Neuronal stem cell (in vitro differentiated cells): ENCODE measurements around the gene GOSR2.
A peak's percentile ranks its signal among the peaks of the same experiment; 100 is the strongest.

ENCODE experiments used
- DNase-seq: peaks from one replicate; pipeline ENCODE4 v3.0.0-alpha.2; 2013; ENCODE audit warnings: low spot score
- H2AFZ ChIP-seq: one replicate; pipeline ENCODE4 v1.6.1; 2013; ENCODE audit warnings: mild to moderate bottlenecking, low read length, inconsistent platforms
- H2AK5ac ChIP-seq: 2 replicates; pipeline ENCODE4 v1.6.1; 2013; ENCODE audit warnings: low read depth, mild to moderate bottlenecking, inconsistent platforms, low read length, moderate library complexity, mixed read lengths
- H2BK120ac ChIP-seq: 2 replicates; pipeline ENCODE4 v1.6.1; 2013; ENCODE audit warnings: low read depth, mild to moderate bottlenecking, inconsistent platforms, low read length, moderate library complexity, mixed read lengths
- H2BK12ac ChIP-seq: one replicate; pipeline ENCODE4 v1.6.1; 2013; ENCODE audit warnings: low read length, inconsistent platforms
- H2BK15ac ChIP-seq: 2 replicates; pipeline ENCODE4 v1.6.1; 2013; ENCODE audit warnings: mild to moderate bottlenecking, low read length, inconsistent platforms, mixed read lengths
- H2BK5ac ChIP-seq: one replicate; pipeline ENCODE4 v1.6.1; 2013; ENCODE audit warnings: inconsistent platforms, mild to moderate bottlenecking, low read length, moderate library complexity
- H3K14ac ChIP-seq: one replicate; pipeline ENCODE4 v1.6.1; 2013; ENCODE audit warnings: low read length, inconsistent platforms
- H3K18ac ChIP-seq: 2 replicates; pipeline ENCODE4 v1.6.1; 2013; ENCODE audit warnings: low read length, inconsistent platforms
- H3K23ac ChIP-seq: 2 replicates; pipeline ENCODE4 v1.6.1; 2013; ENCODE audit warnings: low read depth, mild to moderate bottlenecking, mixed read lengths, low read length, inconsistent platforms; ENCODE audit not compliant: poor library complexity
- H3K27ac ChIP-seq: replicated peaks from 3 replicates; pipeline ENCODE4 v1.5.1; 2013; ENCODE audit warnings: low read length, inconsistent platforms
- H3K27me3 ChIP-seq, 3 experiments: 2 replicates each; pipeline ENCODE4 v1.6.1; 2013; ENCODE audit warnings: low read length in 3 of 3, mild to moderate bottlenecking in 2 of 3, inconsistent platforms in 1 of 3, low read depth in 1 of 3, mixed read lengths in 1 of 3, moderate library complexity in 1 of 3; ENCODE audit not compliant: control insufficient read depth in 3 of 3, insufficient read depth in 3 of 3
- H3K36me3 ChIP-seq, 2 donors: replicated peaks in 1 of 2; 2 replicates each; pipeline ENCODE4 v1.6.1; 2013; ENCODE audit warnings: low read length in 2 of 2; ENCODE audit not compliant: control insufficient read depth in 2 of 2, insufficient read depth in 2 of 2
- H3K4ac ChIP-seq: 2 replicates; pipeline ENCODE4 v1.6.1; 2013; ENCODE audit warnings: inconsistent platforms, mild to moderate bottlenecking, low read length, moderate library complexity
- H3K4me1 ChIP-seq, 2 donors: 1 replicate in 1 of 2; 2 replicates in 1 of 2; pipeline ENCODE4 v1.6.1; 2013; ENCODE audit warnings: low read length in 2 of 2, low read depth in 1 of 2; ENCODE audit not compliant: control insufficient read depth in 2 of 2, insufficient read depth in 1 of 2
- H3K4me2 ChIP-seq: one replicate; pipeline ENCODE4 v1.6.1; 2013; ENCODE audit warnings: mild to moderate bottlenecking, low read length, inconsistent platforms; ENCODE audit not compliant: insufficient read depth, poor library complexity, severe bottlenecking
- H3K4me3 ChIP-seq, 2 donors: 2 replicates each; pipeline ENCODE4 v1.5.1; 2013; ENCODE audit warnings: low read length in 2 of 2, mild to moderate bottlenecking in 2 of 2, inconsistent platforms in 1 of 2, moderate library complexity in 1 of 2
- H3K79me1 ChIP-seq: one replicate; pipeline ENCODE4 v1.6.1; 2013; ENCODE audit warnings: low read depth, mild to moderate bottlenecking, inconsistent platforms, low read length, moderate library complexity
- H3K9ac ChIP-seq: one replicate; pipeline ENCODE4 v1.6.1; 2013; ENCODE audit warnings: mild to moderate bottlenecking, low read depth, low read length, inconsistent platforms; ENCODE audit not compliant: poor library complexity
- H3K9me3 ChIP-seq, 2 donors: replicated peaks in 1 of 2; 2 replicates each; pipeline versions ENCODE3 to v1.6.1; 2013; ENCODE audit warnings: low read length in 2 of 2, mild to moderate bottlenecking in 2 of 2, inconsistent platforms in 1 of 2, low read depth in 1 of 2, mixed read lengths in 1 of 2, moderate library complexity in 1 of 2; ENCODE audit not compliant: control insufficient read depth in 2 of 2, insufficient read depth in 1 of 2
- H4K8ac ChIP-seq: one replicate; pipeline ENCODE4 v1.6.1; 2013; ENCODE audit warnings: low read depth, mild to moderate bottlenecking, inconsistent platforms, low read length, moderate library complexity
- H4K91ac ChIP-seq: one replicate; pipeline ENCODE4 v1.6.1; 2013; ENCODE audit warnings: low read length, low read depth, mild to moderate bottlenecking, inconsistent platforms; ENCODE audit not compliant: poor library complexity
- WGBS, 2 donors: extraction: QIAGEN DNeasy Blood & Tissue Kit; methylation state at CpG; one replicate each; pipeline ENCODE4 v1.1.7; 2013; ENCODE audit warnings: missing lambda C conversion rate in 2 of 2, mixed read lengths in 1 of 2; ENCODE audit not compliant: insufficient read length in 2 of 2, insufficient replicate concordance in 1 of 2; ENCODE audit errors: extremely low coverage in 2 of 2; 5-methylcytosine and 5-hydroxymethylcytosine counted together

Gene GOSR2

GRCh38 chr17:46879101-46879500 is 43.9 kb upstream of the GOSR2 start:
- no peaks in the 10 kb centered on the region for H3K79me1 ChIP-seq
- H3K4ac ChIP-seq = no peak overlapping the region
- H3K36me3 ChIP-seq = no peaks in the 10 kb centered on the region
- no peak overlapping the region for H2BK120ac ChIP-seq
- no peak overlapping the region for H3K18ac ChIP-seq
- H3K9me3 ChIP-seq = no peaks in the 10 kb centered on the region
- no peak overlapping the region for H3K27ac ChIP-seq
- H3K4me1 ChIP-seq = no peaks in the 10 kb centered on the region
- no peak overlapping the region for H2AK5ac ChIP-seq
- no peak overlapping the region for H3K23ac ChIP-seq
- H4K91ac ChIP-seq = no peak overlapping the region
- H2BK5ac ChIP-seq = peak overlapping the region; percentile 28
- no peak overlapping the region for H2AFZ ChIP-seq
- no peak overlapping the region for H2BK15ac ChIP-seq
- peaks cover 0 to 10% (median 0%) of the 10 kb centered on the region in 3 experiments for H3K27me3 ChIP-seq
- H3K4me3 ChIP-seq = no peak overlapping the region
- no peak overlapping the region for H4K8ac ChIP-seq
- no peak overlapping the region for H2BK12ac ChIP-seq
- no CpG with 5 or more reads among the region's 7 CpGs for WGBS, 2 donors
- no peak overlapping the region for H3K4me2 ChIP-seq
- no peak overlapping the region for H3K9ac ChIP-seq
- H3K14ac ChIP-seq = no peak overlapping the region
- DNase-seq = no peak

GRCh38 chr17:46881015-46881414 is 41.9 kb upstream of the GOSR2 start:
- H2BK12ac ChIP-seq = no peak overlapping the region
- no peak overlapping the region for H3K4me2 ChIP-seq
- no peak overlapping the region for H4K8ac ChIP-seq
- H3K27me3 ChIP-seq = peaks cover 0 to 11% (median 0%) of the 10 kb centered on the region in 3 experiments
- H3K79me1 ChIP-seq = no peaks in the 10 kb centered on the region
- H3K14ac ChIP-seq = no peak overlapping the region
- H3K36me3 ChIP-seq = no peaks in the 10 kb centered on the region
- H3K4ac ChIP-seq = no peak overlapping the region
- H3K23ac ChIP-seq = no peak overlapping the region
- no peak overlapping the region for H2BK120ac ChIP-seq
- H3K18ac ChIP-seq = no peak overlapping the region
- H3K9ac ChIP-seq = no peak overlapping the region
- no peak for DNase-seq
- WGBS, 2 donors = no CpG with 5 or more reads among the region's 5 CpGs
- peak overlapping the region; percentile 52 for H2BK15ac ChIP-seq
- H3K4me3 ChIP-seq = no peak overlapping the region
- no peak overlapping the region for H2AFZ ChIP-seq
- no peaks in the 10 kb centered on the region for H3K9me3 ChIP-seq
- no peak overlapping the region for H4K91ac ChIP-seq
- H3K4me1 ChIP-seq = no peaks in the 10 kb centered on the region
- no peak overlapping the region for H2BK5ac ChIP-seq
- H3K27ac ChIP-seq = no peak overlapping the region
- no peak overlapping the region for H2AK5ac ChIP-seq

- no peaks in the 10 kb centered on the region for H3K79me1 ChIP-seq
- H4K8ac ChIP-seq = no peak overlapping the region
- H2BK120ac ChIP-seq = no peak overlapping the region
- no peak overlapping the region for H2AK5ac ChIP-seq
- no peak overlapping the region for H3K4me2 ChIP-seq
- H3K4me1 ChIP-seq = no peaks in the 10 kb centered on the region
- no peak overlapping the region for H2BK5ac ChIP-seq
- no peak for DNase-seq
- H3K23ac ChIP-seq = no peak overlapping the region
- H3K18ac ChIP-seq = no peak overlapping the region
- H3K27me3 ChIP-seq = peaks cover 0 to 21% (median 0%) of the 10 kb centered on the region in 3 experiments
- no peak overlapping the region for H2BK15ac ChIP-seq
- no peak overlapping the region for H2AFZ ChIP-seq
- H4K91ac ChIP-seq = no peak overlapping the region
- H3K4ac ChIP-seq = no peak overlapping the region
- H2BK12ac ChIP-seq = no peak overlapping the region
- no peaks in the 10 kb centered on the region for H3K9me3 ChIP-seq
- H3K9ac ChIP-seq = no peak overlapping the region
- H3K27ac ChIP-seq = no peak overlapping the region
- H3K36me3 ChIP-seq = no peaks in the 10 kb centered on the region
- no peak overlapping the region for H3K4me3 ChIP-seq
- no peak overlapping the region for H3K14ac ChIP-seq
- WGBS, 2 donors = no CpG with 5 or more reads among the region's 8 CpGs
Measured at GRCh38 chr17:46882666-46883065, 40.3 kb upstream of the GOSR2 start.

GRCh38 chr17:46883871-46884520 is 39.0 kb upstream of the GOSR2 start:
- no CpG with 5 or more reads among the region's 19 CpGs for WGBS, 2 donors
- no peaks in the 10 kb centered on the region for H3K4me1 ChIP-seq
- no peak for DNase-seq
- peak overlapping the region; percentile 42 for H3K14ac ChIP-seq
- no peak overlapping the region for H2BK120ac ChIP-seq
- peaks cover 0 to 31% (median 0%) of the 10 kb centered on the region in 3 experiments for H3K27me3 ChIP-seq
- H2BK12ac ChIP-seq = no peak overlapping the region
- peak overlapping the region; percentile 52 for H2AFZ ChIP-seq
- no peak overlapping the region for H4K8ac ChIP-seq
- no peak overlapping the region for H3K9ac ChIP-seq
- no peak overlapping the region for H4K91ac ChIP-seq
- no peak overlapping the region for H3K4me3 ChIP-seq
- H2BK5ac ChIP-seq = no peak overlapping the region
- H3K18ac ChIP-seq = peak overlapping the region; percentile 49
- no peak overlapping the region for H2AK5ac ChIP-seq
- no peaks in the 10 kb centered on the region for H3K9me3 ChIP-seq
- H3K4ac ChIP-seq = no peak overlapping the region
- H3K4me2 ChIP-seq = no peak overlapping the region
- no peaks in the 10 kb centered on the region for H3K36me3 ChIP-seq
- peak overlapping the region; percentile 26 for H3K23ac ChIP-seq
- H3K27ac ChIP-seq = no peak overlapping the region
- H3K79me1 ChIP-seq = no peaks in the 10 kb centered on the region
- H2BK15ac ChIP-seq = peak overlapping the region; percentile 25
